CD4-positive, alpha-beta T cell treated with Interleukin-17A for 1 hour (primary cell): ENCODE measurements around the gene TMBIM6.
"Not testable (repeated sequence)": the region's sequence is repeated elsewhere in the genome, so short reads cannot be mapped to it uniquely, and the experiment has no call there.

Experiments used
- DNase-seq: peaks from one replicate; pipeline ENCODE4 v3.0.0-alpha.2; 2020

The TMBIM6 gene

DNA sequence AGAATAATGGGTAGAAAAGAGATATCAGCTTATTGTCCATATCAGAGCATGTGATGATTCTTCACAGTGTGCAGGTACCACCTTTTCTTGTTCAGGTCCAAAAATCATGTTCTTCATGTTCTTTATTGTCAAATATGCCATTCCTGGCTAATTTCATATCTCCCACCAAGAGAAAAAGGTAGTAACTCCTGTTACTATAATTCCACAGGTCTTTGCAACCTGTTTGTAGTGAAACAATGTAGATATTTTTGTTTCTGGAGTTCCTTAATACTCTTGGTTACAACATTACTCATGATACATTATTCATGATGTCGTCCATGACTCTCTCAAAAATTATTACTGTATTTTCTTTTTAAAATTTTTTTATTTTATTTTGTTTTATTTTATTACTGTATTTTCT, 11.3 kb upstream of the TMBIM6 start:
- DNase-seq, result no peak

DNA sequence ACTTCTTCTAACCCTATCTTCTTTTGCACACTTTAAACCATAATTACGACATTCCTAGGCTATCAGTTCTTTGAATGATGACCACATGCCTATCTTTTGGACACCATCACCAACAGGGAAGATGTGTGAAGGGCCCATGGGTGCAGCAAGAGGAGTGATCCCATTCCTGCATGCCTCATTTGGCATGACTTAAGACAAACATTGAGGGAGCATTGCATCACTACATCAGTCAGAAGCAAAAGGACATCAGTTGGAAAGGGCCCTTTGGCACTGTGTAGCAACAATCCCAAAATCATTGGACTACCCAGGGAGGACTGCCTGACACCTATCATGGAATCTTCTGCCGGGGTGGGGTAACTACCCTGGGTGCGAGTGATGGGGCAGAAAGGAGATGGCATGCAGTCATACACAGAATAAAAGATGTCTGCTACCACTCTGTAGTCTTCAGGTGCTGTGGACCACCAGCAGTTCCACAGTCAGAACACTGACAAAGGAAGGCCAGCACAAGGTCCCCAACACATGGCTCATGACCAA, 10.7 kb upstream of the TMBIM6 start:
- DNase-seq, result no peak

DNA sequence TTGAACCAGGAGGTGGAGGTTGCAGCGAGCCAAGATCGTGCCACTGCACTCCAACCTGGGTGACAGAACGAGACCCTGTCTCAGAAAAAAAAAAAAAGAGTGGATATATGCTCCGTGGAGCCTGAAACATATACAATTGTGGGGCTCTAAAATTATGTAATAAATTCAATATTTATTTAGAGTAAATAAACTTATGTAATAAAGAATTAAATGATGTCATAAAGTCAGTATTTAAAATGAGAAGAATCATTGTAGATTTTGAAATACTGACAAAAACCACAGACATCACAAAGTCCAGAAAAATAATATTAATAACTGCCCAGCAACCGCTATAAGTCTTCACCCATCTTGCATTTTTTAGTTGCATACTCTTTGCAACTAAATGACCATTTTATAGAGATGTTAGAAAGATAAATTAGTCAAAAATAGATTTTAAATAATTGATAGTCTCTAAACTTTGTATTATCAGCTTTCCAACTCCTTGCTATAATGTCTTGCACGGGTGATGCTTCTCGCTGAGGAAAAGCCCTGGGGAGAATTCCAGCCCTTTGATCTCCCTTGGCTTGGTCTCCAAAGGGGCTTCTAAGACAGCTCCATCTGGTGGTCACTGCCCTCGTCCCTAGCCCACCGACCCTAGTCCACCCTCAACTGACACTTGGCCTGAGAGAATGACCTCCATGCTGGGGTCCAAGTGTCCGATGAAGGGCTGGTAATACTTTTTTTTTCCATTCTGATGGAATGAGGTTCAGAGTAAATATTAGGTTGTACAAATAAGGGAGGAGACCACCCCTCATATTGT, 7.9 kb upstream of the TMBIM6 start:
- no peak for DNase-seq

DNA sequence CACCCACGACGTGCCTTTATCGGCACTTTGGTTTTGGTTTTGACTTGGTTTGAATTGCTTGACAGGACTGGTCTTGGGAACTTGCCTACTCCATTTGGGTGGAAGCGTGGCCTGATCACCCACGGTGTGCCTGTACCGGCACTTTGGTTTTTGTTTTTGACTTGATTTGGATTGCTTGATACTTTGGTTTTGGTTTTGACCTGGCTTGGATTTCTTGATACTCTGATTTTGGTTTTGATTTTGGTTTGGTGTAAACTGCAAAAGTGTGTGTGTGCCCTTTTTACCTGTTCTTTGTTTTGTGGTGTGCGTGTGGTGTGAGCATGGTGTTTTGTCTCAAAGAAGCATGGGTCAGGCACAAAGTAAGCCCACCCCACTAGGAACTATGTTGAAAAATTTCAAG, 6.5 kb upstream of the TMBIM6 start:
- DNase-seq, result not testable (repeated sequence)

DNA sequence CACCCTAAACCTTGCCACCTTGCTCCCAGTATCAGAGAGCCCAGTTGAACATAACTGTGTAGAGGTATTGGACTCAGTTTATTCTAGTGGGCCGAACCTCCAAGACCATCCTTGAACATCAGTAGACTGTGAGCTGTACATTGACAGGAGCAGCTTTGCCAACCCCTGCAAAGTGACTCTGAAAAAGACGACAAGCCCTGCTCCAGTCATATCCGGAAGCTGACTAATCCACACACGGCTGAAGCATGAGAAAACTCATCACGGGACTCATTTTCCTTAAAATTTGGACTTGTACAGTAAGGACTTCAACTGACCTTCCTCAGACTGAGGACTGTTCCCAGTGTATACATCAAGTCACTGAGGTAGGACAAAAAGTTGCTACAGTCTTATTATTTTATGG, 2.6 kb upstream of the TMBIM6 start:
- not testable (repeated sequence) for DNase-seq

DNA sequence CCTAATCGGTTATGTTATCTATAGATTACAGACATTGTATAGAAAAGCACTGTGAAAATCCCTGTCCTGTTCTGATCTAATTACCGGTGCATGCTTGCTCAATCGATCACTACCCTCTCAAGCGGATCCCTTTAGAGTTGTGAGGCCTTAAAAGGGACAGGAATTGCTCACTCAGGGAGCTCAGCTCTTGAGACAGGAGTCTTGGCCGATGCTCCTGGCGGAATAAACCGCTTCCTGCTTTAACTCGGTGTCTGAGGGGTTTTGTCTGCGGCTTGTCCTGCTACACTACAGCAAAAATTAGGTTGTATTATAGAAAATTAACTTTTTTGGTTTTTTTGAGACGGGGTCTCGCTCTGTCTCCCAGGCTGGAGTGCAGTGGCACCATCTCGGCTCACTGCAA, 1.1 kb upstream of the TMBIM6 start:
- DNase-seq, result not testable (repeated sequence)

DNA sequence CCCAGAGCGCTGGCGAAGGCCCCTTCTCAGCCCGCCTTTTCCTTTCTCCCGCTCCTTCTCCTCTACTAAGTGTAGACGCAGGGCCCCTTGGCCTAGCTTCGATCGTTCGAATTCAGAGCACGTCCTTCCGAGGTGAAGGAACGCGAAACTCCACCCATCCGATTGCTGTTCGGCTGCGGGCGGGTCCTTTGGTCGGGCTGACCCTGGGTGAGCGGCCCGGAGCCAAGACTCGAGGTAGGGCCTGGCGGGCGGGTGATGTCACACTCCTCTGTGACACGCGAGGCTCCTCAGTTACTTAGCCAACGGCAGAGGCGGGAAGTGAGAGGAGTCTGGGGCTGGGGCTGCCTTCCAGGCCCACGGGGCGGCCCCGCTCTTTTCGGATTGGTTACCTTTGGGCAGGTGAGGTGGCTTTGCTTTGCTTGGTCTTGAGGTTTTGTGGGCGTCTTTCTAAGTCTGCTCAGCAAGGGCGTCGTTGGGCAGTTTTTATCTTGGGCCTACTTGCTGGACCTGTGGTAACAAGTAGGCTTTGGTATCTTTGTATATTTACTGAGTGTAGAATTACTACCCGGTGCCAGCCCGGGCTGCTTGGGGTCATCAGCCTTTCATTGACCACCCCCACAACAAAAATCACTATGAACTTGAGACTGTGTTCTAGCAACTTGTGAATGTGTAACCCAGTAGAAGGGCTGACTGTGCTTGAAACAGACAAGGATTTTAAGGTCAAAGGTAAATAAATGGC, 694 bp downstream of the TMBIM6 start:
- DNase-seq, result peak; percentile 95

DNA sequence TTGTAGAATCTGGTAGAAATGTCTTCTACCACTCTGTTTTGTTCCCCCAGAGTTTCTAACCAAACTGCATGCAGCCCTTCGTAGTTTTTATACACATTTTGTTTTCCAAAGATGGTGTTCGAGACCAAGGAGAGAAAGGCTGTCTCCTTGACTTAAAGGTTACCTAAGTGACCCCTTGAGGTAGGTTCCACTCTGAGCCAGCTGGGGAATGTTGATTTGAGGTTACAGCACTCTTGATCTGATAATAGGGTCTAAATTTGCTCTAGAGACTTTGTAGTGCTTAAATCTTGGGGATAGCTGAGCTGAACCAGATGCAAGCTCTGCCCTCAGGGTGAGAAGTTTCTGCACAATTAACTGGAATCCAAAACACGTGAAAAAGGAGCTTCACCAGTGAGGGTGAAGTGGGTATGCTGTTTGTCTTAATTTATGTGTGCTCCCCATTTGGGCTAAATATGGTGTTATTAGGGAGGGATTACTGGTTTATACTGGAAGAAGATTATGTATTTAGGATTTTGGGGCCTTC, 3.1 kb downstream of the TMBIM6 start:
- DNase-seq, result no peak

DNA sequence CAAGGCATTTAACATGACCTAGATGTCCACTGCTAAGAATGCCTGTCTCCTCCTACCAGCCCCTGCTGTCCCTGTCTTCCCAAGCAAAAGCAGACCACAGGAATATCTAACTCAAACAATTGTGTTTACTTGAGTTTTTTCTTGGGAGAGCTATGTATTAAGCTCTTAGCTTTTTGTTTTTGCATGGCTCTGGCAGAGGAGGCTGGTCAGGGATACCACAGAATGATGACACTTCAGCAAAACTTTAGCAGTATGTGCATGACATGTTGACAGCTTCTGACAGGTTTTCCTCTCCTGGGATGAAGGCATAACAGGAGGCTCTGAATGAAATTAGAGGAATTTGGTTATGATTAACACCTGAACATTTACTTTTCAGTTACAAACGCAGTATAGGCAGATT, 6.9 kb downstream of the TMBIM6 start:
- DNase-seq, result no peak

DNA sequence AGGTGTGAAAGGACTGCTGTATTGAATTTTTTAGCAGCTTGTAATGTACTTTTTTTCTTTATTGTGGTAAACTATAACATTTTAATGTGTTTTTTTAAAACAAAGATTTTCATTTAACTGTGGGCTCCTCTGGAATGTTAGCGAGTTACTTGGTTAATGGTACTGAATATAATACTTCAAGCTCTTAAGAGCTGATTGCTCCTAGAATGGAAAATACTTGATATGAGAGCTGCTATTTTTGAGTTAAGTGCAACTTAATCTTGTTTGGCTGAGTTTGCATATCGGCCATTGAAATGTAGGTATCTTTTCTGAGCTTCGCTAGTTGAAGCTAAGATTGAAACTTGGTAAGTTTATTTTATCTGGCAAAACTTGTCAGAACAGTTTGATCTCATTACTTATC, 7.4 kb downstream of the TMBIM6 start:
- no peak for DNase-seq

DNA sequence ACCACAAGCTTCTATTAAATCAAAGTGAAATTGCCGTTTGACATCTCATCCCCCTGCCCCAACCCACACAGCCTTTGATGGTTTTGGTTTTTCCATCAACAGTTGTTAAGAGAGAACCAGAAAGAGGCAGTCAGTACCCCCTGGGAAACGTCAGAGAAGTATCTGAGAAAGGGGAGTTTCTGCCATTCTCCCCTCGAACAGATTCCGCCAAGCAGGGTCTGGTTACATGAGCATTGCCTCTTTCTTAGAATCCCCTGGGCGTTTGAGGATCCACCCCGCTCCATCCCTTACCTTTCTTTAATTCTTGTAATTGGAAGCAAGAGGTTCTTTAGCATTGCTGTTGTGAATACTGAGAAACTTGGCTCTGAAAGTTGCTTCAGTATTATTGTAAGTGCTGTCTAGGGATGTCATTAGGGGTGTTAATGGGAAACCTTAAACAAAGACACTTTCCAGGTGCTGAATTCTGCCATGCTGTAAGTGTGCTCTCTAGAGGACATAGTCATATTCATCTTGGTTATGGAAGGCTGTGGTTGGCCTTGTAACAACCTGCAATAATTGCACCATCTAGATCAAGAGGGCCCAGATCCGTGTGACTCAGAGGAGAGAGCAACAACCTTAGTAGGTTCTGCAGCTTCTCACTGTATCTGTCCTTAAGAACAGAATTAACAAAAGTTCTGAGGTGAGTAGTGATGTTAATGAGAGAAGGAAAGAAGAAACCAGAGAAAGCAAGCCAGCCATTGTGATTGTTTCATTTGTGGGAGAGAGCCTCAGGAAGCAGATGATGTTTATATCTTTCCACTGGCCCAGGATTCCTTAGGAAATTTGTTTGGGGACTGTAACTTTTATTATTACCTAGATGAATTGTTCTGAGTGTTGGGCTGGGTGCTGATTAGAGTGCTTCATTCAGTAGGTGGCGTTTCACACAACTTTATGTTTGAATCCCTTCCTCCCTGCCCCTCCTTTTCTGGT, 9.0 kb downstream of the TMBIM6 start:
- peak; percentile 44 for DNase-seq

DNA sequence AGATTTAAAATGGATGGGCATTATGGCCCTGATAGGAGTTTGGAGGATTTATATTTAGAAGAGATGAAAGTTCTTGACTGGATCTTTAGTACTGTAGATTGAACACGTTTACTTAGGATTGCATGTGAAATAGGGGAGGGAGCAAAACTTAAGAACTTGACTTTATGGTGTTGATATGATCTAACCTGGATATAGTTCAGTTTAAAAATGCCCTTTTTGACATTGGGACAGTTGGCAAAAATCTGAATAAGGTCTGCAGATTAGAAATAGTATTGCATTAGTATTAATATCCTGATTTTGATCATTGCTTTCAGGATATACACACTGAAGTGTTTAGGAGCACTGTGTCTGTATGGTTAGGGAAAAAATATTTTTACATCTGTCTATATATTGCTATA, 9.6 kb downstream of the TMBIM6 start:
- no peak for DNase-seq

DNA sequence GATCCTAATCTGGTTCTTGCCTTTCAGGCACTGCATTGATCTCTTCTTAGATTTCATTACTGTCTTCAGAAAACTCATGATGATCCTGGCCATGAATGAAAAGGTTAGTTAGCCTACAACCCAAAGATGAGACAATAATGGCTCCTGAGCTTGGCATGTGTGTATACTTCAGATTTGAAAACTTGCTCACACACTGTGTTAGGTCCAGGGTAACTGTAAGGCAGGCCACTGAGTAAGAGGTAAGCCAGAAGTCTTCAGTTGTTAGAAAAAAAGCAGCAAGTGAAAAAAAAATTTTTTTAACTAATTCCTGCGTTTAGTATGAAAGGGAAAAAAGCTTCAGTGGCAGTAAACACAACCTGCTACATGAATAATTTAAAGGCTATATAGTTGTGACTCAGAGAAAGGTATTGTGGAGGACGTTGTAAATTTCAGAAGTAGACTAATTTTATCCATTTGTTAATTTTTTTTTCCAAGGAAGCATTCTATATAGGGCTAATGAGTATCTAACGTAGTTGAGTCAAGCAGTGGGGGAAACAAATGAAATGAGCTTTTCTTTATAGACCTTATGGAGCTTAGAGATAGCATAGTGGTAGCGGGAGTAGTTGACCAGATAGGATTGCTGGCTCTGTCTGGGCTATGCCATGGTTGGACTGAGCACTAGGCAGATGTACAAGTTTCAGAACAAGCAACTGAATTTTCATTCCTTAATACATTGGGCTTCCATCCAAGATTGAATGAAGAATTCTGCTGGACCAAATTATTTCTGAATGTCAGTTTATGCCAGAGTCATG, 20.5 kb downstream of the TMBIM6 start:
- DNase-seq, result no peak

DNA sequence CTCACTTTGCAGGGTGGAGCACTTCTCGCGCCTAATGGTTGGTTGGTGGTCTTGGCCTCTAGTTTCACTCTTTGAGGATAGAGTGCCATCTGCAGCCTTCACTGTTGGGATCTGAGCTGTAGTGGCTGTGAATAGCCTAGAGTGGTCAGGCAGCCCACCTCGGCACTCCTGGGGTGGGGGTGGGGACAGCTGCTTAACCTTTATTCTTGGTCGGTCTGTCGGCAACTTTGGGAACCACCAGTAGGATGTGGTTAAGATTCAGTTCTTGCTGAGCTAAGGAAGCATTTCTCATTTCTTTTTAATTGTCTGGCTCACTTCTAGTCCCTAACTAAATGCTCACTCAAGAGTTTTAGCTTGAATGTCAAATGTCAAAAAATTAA, 21.1 kb downstream of the TMBIM6 start:
- DNase-seq, result peak; percentile 38

DNA sequence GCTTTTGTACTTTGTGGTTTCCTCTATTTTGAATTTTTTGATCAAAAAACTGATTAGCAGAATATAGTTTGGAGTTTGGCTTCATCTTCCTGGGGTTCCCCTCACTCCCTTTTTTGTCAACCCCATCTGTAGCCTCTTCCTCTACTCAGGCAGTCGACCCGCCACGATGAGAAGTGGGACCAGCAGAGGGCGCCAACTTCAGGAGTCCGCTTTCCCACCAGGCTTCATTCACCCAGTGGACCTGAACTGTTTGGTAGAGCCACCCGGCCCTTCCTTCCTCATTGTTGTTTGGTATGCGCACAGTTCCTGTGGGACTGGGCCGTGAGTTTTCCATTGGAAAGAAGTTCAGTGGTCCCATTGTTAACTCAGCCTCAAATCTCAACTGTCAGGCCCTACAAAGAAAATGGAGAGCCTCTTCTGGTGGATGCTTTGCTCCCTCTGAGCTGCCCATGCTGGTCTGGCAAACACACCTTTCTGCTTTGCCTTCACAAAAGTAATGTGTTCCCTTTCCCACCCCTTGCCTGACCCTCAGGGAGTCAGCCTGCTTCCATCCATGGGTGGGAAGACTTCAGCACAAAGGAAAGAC, 21.7 kb downstream of the TMBIM6 start:
- DNase-seq, result peak; percentile 86

DNA sequence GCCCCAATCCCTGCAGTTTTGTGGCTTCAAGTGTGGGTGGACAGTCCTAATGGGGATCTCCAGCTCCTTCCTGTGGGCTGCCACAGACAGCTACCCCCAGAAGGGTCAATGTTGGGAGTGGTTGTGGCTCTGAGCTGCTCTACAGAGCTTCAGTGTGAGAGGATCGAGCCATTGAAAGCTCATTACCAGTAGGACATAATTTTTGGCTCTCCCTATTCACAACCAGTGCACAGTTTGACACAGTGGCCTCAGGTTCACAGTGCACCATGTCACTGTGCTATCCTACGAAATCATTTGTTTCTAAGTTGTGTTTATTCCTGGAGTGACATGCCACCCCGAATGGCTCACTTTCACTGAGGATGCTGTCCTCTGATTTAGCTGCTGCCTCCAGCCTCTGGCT, 22.8 kb downstream of the TMBIM6 start:
- DNase-seq, result no peak

DNA sequence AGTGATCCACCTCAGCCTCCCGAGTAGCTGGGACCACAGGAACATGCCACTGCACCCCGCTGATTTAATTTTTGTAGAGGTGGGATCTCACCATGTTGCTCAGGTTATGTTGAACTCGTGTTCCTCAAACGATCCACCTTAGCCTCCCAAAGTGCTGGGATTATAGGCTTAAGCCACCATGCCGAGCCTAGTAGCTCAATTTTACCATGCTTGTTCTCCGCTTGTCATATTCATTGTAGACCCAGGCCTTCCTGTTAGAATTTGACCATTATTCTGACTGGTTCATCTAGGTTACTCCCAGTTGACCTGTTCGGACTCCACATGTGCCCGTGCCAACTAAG, 24.7 kb downstream of the TMBIM6 start:
- no peak for DNase-seq

DNA sequence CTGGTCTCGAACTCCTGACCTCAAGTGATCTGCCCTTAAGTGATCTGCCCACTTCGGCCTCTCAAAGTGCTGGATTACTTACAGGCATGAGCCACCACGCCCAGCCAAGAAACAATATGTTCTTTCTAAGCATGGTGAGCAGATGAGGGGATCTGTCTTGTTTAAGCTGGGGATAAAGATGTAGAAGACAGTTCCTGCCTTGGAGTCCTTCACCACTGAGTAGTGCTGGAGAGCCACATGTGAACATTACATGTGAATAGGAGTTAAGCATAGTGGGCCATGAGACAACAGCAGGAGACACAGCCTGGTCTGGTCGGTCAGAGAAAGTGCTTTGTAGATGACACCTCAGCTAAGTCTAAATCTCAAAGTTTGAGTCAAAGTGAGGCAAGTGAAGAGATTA, 26.0 kb downstream of the TMBIM6 start:
- DNase-seq, result no peak

DNA sequence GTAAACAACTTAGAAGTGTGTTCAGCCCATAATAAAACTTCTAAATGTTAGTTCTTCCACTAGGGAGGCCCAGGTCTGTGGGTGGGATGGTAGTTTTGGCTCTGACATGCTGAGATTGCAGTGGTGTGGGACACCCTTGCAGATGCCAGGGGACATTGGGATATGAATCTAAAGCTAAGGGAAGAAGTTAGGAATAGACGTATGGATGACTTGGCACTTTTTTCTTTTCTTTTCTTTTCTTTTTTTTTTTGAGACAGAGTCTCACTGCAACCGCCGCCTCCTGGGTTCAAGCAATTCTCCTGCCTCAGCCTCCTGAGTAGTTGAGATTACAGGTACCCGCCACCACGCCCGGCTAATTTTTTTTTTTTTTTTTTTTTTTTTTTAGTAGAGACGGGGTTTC, 31.7 kb downstream of the TMBIM6 start:
- not testable (repeated sequence) for DNase-seq

DNA sequence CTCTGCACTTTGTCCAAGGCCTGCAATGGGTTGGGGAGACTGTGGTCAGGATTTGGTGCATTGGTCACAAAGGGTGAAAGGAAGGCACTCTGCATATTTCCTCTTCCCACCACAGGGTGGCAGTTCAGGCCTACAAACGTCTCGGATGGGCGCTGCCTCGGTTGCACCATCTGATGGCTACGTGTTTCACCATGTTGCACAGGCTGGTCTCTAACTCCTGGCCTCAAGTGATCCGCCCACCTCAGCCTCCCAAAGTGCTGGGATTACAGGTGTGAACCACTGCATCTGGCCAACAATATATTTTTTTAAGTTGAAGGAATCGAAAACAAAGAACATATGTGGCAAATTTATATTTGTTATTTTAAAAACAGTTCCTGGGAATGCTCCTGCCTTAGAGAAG, 35.1 kb downstream of the TMBIM6 start:
- peak; percentile 64 for DNase-seq

DNA sequence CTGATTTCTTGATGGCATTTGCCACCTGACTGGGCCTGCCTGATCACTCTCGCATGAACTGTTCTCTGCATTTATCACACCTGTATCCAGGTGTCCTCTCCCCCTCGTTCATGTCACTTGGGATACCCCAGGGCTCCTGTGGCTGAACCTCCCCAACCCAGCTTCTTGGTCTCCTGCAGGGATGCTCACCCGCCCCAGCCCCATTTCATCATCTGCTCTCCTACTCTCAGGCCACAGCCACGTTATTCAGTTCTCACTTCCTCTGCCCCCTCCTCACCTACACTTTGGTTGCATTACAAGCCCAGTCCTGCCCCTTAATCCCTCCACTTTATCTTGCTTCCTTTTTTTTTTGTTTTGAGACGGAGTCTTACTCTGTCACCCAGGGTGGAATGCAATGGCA, 35.5 kb downstream of the TMBIM6 start:
- no peak for DNase-seq

DNA sequence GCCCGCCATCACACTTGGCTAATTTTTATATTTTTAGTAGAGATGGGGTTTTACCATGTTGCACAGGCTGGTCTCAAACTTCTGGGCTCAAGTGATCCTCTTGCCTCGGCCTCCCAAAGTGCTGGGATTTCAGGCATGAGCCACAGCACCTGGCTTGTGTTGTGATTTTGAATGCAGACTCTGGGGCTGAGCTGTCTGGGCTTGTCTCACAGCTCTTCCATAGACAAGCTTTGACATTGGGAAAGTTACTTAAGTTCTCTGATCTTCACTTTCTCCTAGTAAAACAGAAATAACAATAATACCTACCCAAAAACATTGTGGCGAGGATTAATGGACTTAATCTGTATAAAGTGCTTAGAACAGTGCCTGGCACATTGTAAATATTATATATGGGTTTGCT, 36.0 kb downstream of the TMBIM6 start:
- DNase-seq, result no peak
